ENCODE measurements around the gene PRMT3.
A peak's percentile ranks its signal among the peaks of the same experiment; 100 is the strongest.

PRMT3 gene

GRCh38 chr11:20493340-20493739, 105.8 kb downstream of the PRMT3 start:
- TF ChIP-seq CTCF (IDR thresholded peaks at IDR 0.05; ENCODE audit: low read depth, low read length): no peak
- H3K4me3 ChIP-seq (ENCODE audit: low read depth, low read length): no peak overlapping the region
- H3K9me3 ChIP-seq (ENCODE audit: severe bottlenecking): no peaks in the 10 kb centered on the region
- peaks cover 10% of the 10 kb centered on the region for H3K36me3 ChIP-seq
- no peak for DNase-seq
- H3K27ac ChIP-seq: no peak overlapping the region
- H3K27me3 ChIP-seq (ENCODE audit: insufficient read depth, low read depth, severe bottlenecking): no peaks in the 10 kb centered on the region

- peaks cover 10% of the 10 kb centered on the region for H3K36me3 ChIP-seq
- H3K4me3 ChIP-seq (ENCODE audit: low read depth, low read length): no peak overlapping the region
- H3K27ac ChIP-seq: peak overlapping the region; percentile 68
Observed at GRCh38 chr11:20497124-20497792, 109.7 kb downstream of the PRMT3 start.

GRCh38 chr11:20501252-20501651, 113.7 kb downstream of the PRMT3 start:
- Histone ChIP-seq H3K9me3 (ENCODE audit: severe bottlenecking) (no peaks in the 10 kb centered on the region), H3K4me3 (ENCODE audit: low read depth, low read length) (no peak overlapping the region), H3K27ac (no peak overlapping the region), H3K27me3 (ENCODE audit: insufficient read depth, low read depth, severe bottlenecking) (no peaks in the 10 kb centered on the region), H3K36me3 (no peaks in the 10 kb centered on the region)
- no peak for TF ChIP-seq CTCF (IDR thresholded peaks at IDR 0.05; ENCODE audit: low read depth, low read length)
- DNase-seq: no peak

More at GRCh38 chr11:20497124-20497792, 109.7 kb downstream of the PRMT3 start:
- no peak for TF ChIP-seq CTCF (IDR thresholded peaks at IDR 0.05; ENCODE audit: low read depth, low read length)
- H3K9me3 ChIP-seq (ENCODE audit: severe bottlenecking): no peaks in the 10 kb centered on the region
- no peaks in the 10 kb centered on the region for H3K27me3 ChIP-seq (ENCODE audit: insufficient read depth, low read depth, severe bottlenecking)
- no peak for DNase-seq

- no peak for DNase-seq
- no peak overlapping the region for H3K4me3 ChIP-seq (ENCODE audit: low read depth, low read length)
- H3K36me3 ChIP-seq: no peaks in the 10 kb centered on the region
- H3K27me3 ChIP-seq (ENCODE audit: insufficient read depth, low read depth, severe bottlenecking): no peaks in the 10 kb centered on the region
- no peaks in the 10 kb centered on the region for H3K9me3 ChIP-seq (ENCODE audit: severe bottlenecking)
- no peak overlapping the region for H3K27ac ChIP-seq
- TF ChIP-seq CTCF (IDR thresholded peaks at IDR 0.05; ENCODE audit: low read depth, low read length): no peak
Observed at GRCh38 chr11:20501971-20502370, 114.5 kb downstream of the PRMT3 start.

- TF ChIP-seq CTCF (IDR thresholded peaks at IDR 0.05; ENCODE audit: low read depth, low read length): no peak
- Histone ChIP-seq H3K9me3 (ENCODE audit: severe bottlenecking) (no peaks in the 10 kb centered on the region), H3K27me3 (ENCODE audit: insufficient read depth, low read depth, severe bottlenecking) (no peaks in the 10 kb centered on the region), H3K27ac (no peak overlapping the region), H3K36me3 (no peaks in the 10 kb centered on the region), H3K4me3 (ENCODE audit: low read depth, low read length) (no peak overlapping the region)
- no peak for DNase-seq
Observed at GRCh38 chr11:20511982-20512381, 124.5 kb downstream of the PRMT3 start.

GRCh38 chr11:20512869-20513268, 125.4 kb downstream of the PRMT3 start:
- no peaks in the 10 kb centered on the region for H3K27me3 ChIP-seq (ENCODE audit: insufficient read depth, low read depth, severe bottlenecking)
- H3K9me3 ChIP-seq (ENCODE audit: severe bottlenecking): no peaks in the 10 kb centered on the region
- no peak for DNase-seq
- H3K4me3 ChIP-seq (ENCODE audit: low read depth, low read length): no peak overlapping the region
- no peak overlapping the region for H3K27ac ChIP-seq
- no peak for TF ChIP-seq CTCF (IDR thresholded peaks at IDR 0.05; ENCODE audit: low read depth, low read length)
- no peaks in the 10 kb centered on the region for H3K36me3 ChIP-seq

Data from WERI-Rb-1 (cell line).